Measurements from ENCODE around the gene CUX1.

The CUX1 gene

DNA sequence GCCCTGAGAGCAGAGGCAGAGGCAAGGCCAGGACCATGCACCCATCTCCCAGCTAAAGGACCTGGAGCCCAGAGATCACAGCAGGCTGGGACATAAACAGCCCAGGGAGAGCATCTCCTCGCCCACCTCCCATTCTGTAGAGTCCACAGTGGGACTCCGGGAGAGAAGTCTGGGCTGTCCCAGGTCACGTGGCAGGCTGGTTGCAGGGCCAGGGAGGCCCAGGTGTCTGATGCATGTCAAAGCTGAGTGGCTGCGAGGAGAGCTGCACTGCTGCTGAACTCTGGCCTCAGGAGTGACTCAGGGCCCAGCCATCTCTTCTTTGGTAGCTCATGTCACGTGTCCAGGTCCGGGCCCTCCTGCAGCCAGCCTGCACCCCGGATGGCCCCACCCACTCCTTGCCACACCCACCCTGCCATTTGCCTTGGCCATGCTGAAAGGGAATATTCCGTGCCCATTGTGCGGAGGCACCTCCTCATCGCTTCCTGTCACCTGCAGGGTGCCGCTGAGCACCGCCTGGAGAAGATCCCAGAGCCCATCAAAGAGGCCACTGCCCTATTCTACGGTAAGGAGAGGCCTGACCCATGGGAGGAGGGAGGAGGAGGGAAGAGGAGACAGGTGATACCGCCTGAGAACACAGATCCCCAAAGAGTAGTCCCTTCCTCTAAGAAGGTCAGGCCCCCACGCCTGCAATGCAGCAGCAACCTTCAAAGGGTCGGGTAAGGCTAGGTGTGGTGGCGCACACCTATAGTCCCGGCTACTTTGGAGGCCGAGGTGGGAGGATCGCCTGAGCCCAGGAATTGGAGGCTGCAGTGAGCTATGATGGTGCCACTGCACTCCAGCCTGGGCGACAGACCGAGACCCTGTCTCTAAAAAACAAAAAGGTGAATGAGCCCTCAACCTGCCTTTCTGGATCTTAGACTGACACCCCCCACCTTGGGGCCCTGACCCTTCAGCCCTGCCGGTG, 456.6 kb downstream of the CUX1 start:
- Histone ChIP-seq H4K20me1 (ENCODE audit: insufficient read depth, low read length) (peaks cover 13% of the 10 kb centered on the region), H3K4me1 (ENCODE audit: insufficient read depth, low read length) (no peaks in the 10 kb centered on the region), H3K36me3 (ENCODE audit: insufficient read depth, low read length) (no peaks in the 10 kb centered on the region), H3K79me2 (ENCODE audit: insufficient read depth, low read length) (no peaks in the 10 kb centered on the region), H3K4me3 (ENCODE audit: low read depth in 1 of 2, low read length in 2 of 2) (no peak overlapping the region), H3K9me3 (ENCODE audit: insufficient read depth, low read length, severe bottlenecking) (no peaks in the 10 kb centered on the region), H3K9ac (ENCODE audit: low read depth, low read length) (no peak overlapping the region), H3K27ac (ENCODE audit: low read length) (no peak overlapping the region), H3K4me2 (ENCODE audit: insufficient read depth, low read length) (no peak overlapping the region), H3K27me3 (ENCODE audit: insufficient read depth, low read length, poor library complexity) (no peaks in the 10 kb centered on the region), H2AFZ (ENCODE audit: low read depth, low read length) (no peak overlapping the region)
- ATAC-seq (ENCODE audit: insufficient read depth, low read depth) (no peak), DNase-seq (no peak)
- TF ChIP-seq, protein P1, sequence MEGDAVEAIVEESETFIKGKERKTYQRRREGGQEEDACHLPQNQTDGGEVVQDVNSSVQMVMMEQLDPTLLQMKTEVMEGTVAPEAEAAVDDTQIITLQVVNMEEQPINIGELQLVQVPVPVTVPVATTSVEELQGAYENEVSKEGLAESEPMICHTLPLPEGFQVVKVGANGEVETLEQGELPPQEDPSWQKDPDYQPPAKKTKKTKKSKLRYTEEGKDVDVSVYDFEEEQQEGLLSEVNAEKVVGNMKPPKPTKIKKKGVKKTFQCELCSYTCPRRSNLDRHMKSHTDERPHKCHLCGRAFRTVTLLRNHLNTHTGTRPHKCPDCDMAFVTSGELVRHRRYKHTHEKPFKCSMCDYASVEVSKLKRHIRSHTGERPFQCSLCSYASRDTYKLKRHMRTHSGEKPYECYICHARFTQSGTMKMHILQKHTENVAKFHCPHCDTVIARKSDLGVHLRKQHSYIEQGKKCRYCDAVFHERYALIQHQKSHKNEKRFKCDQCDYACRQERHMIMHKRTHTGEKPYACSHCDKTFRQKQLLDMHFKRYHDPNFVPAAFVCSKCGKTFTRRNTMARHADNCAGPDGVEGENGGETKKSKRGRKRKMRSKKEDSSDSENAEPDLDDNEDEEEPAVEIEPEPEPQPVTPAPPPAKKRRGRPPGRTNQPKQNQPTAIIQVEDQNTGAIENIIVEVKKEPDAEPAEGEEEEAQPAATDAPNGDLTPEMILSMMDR (IDR thresholded peaks at IDR 0.05; ENCODE audit: borderline replicate concordance, extremely low read depth, low read length, poor library complexity, severe bottlenecking) = no peak
- no peak for TF ChIP-seq EZH2 (IDR thresholded peaks at IDR 0.05; ENCODE audit: borderline replicate concordance, low read depth, low read length, severe bottlenecking)

DNA sequence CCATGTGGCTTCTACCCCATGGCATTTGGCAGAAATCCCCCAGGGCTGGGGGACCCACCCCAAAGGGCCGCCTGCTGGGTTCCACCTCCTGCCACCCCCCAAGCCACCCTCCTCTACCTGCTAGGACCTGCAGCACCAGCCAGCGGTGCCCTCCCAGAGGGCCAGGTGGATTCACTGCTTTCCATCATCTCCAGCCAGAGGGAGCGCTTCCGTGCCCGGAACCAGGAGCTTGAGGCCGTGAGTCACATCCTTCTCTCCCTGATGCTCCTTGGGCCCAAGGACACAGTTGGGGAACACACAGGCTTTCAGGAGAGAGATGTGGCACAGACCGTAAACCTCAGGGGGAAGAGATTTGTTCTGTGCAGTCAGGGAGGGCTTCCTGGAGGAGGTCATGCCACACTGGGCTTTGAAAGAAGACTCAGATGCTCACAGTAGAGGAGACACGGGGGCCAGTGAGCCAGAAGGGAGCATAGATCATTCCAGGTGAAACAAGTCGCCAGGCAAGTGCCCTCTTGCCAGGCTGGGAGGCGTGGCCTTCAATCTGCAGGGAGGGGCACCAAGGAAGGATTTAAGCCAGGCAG, 457.8 kb downstream of the CUX1 start:
- Histone ChIP-seq H3K79me2 (ENCODE audit: insufficient read depth, low read length) (no peaks in the 10 kb centered on the region), H3K4me2 (ENCODE audit: insufficient read depth, low read length) (no peak overlapping the region), H2AFZ (ENCODE audit: low read depth, low read length) (no peak overlapping the region), H3K9me3 (ENCODE audit: insufficient read depth, low read length, severe bottlenecking) (no peaks in the 10 kb centered on the region), H3K4me1 (ENCODE audit: insufficient read depth, low read length) (no peaks in the 10 kb centered on the region; the same call in 1 of the 2 replicates), H4K20me1 (ENCODE audit: insufficient read depth, low read length) (peaks cover 13% of the 10 kb centered on the region), H3K27ac (ENCODE audit: low read length) (no peak overlapping the region), H3K9ac (ENCODE audit: low read depth, low read length) (no peak overlapping the region), H3K4me3 (ENCODE audit: low read depth in 1 of 2, low read length in 2 of 2) (no peak overlapping the region), H3K27me3 (ENCODE audit: insufficient read depth, low read length, poor library complexity) (no peaks in the 10 kb centered on the region), H3K36me3 (ENCODE audit: insufficient read depth, low read length) (no peaks in the 10 kb centered on the region)
- DNase-seq (no peak), ATAC-seq (ENCODE audit: insufficient read depth, low read depth) (no peak)
- TF ChIP-seq, protein P1 (IDR thresholded peaks at IDR 0.05; ENCODE audit: borderline replicate concordance, extremely low read depth, low read length, poor library complexity, severe bottlenecking) = no peak
- TF ChIP-seq EZH2 (IDR thresholded peaks at IDR 0.05; ENCODE audit: borderline replicate concordance, low read depth, low read length, severe bottlenecking) = no peak

DNA sequence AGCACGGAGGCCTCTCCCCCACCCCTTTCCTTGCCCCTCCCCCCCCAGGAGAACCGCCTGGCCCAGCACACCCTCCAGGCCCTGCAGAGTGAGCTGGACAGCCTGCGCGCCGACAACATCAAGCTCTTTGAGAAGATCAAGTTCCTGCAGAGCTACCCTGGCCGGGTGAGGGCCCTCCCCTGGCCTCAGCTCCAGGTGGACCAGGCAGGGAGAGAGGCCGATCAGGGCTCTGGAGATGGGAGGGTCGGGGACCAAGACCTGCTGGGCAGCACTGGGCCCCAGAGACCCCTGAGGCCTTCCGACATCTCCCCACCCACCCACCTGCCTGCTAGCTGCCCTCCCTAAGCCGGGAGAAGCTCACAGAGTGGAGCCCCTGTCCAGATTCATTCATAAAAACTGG, 460.5 kb downstream of the CUX1 start:
- Histone ChIP-seq H3K27ac (ENCODE audit: low read length) (no peak overlapping the region), H3K27me3 (ENCODE audit: insufficient read depth, low read length, poor library complexity) (no peaks in the 10 kb centered on the region), H3K79me2 (ENCODE audit: insufficient read depth, low read length) (no peaks in the 10 kb centered on the region), H3K4me1 (ENCODE audit: insufficient read depth, low read length) (no peaks in the 10 kb centered on the region; the same call in 1 of the 2 replicates), H3K4me2 (ENCODE audit: insufficient read depth, low read length) (no peak overlapping the region), H3K9ac (ENCODE audit: low read depth, low read length) (no peak overlapping the region), H2AFZ (ENCODE audit: low read depth, low read length) (no peak overlapping the region), H3K4me3 (ENCODE audit: low read depth in 1 of 2, low read length in 2 of 2) (no peak overlapping the region), H3K36me3 (ENCODE audit: insufficient read depth, low read length) (no peaks in the 10 kb centered on the region), H3K9me3 (ENCODE audit: insufficient read depth, low read length, severe bottlenecking) (no peaks in the 10 kb centered on the region), H4K20me1 (ENCODE audit: insufficient read depth, low read length) (peaks cover 4% of the 10 kb centered on the region; the same call in 1 of the 2 replicates)
- no peak for ATAC-seq (ENCODE audit: insufficient read depth, low read depth)
- DNase-seq = no peak
- TF ChIP-seq, protein P1 (IDR thresholded peaks at IDR 0.05; ENCODE audit: borderline replicate concordance, extremely low read depth, low read length, poor library complexity, severe bottlenecking) = no peak
- no peak for TF ChIP-seq EZH2 (IDR thresholded peaks at IDR 0.05; ENCODE audit: borderline replicate concordance, low read depth, low read length, severe bottlenecking)
